ENCODE data around the gene PLCB3.
A peak's percentile ranks its signal among the peaks of the same experiment; 100 is the strongest.

The PLCB3 gene

GRCh38 chr11:64251016-64251752 is at the start of gene PLCB3:
Gene PLCB3, plus strand, starts transcription at chr11:64251530. Its CDS starts 120 bp downstream, at chr11:64251650.
- DNase-seq (ENCODE audit: low read depth in 2 of 2), result peak in 1 of 2 donors; percentile 59

DNA sequence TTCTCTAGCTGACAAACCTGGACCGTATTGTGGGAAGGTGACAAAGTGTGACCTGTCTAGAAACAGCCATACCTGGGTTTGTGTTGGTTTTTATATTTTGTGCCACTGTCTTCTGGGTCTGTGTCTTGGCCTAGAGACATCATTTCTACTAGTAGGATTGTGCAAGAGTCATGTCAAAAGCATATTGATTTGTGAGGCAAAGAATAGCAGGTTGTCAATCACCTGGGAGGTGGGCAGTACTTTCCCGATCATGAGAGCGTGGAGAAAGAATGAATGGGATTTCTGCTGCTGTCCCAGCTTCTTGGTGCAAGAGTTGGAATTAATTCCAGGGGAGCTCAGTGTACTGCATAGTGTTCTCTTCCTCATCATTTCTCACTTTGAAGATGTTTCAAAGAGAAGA is 49.8 kb upstream of the PLCB3 start:
- DNase-seq (ENCODE audit: low read depth in 2 of 2), result no peak

DNA sequence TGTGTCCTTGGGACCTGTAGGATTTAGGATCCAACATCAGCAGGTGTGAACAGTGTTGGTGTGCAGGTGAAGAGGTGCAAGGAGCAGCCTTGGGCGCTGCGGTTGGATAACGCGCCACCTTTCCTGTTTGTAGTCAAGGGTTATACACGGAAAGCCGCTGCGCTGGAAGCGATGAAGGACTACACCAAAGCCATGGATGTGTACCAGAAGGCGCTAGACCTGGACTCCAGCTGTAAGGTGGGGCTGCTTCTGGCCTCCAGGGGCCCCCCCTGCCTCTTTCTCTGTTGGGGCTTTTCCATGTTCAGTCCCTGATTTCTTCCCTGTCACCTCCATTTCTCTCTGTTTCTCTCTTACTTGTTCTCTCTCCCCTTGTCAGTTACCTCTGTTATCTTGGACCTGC is 48.3 kb upstream of the PLCB3 start:
- DNase-seq (ENCODE audit: low read depth in 2 of 2), result no peak

DNA sequence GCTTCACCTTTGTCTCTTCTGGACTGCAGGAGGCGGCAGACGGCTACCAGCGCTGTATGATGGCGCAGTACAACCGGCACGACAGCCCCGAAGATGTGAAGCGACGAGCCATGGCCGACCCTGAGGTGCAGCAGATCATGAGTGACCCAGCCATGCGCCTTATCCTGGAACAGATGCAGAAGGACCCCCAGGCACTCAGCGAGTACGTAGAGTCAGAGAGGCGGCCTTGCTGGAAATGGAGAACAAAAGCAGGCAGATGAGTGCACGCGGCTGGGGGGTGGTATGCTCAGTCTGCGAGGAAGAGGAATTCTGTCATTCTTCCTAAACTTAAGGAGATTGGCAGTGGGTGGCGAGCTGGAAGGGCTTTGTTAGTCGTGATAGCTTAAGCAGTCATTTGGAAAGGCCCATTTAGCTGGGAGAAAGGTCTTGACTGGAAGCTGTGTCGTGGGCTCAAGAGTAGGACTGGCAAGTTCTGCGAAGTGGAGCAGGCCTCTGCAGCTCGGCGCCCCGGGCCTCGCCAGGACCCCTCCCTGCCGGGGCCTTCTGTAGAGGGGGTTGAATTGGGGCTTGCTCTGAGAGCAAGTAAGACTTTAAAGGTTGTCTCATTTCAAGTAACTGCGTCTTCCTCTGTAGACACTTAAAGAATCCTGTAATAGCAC is 47.8 kb upstream of the PLCB3 start:
- DNase-seq (ENCODE audit: low read depth in 2 of 2), result no peak

DNA sequence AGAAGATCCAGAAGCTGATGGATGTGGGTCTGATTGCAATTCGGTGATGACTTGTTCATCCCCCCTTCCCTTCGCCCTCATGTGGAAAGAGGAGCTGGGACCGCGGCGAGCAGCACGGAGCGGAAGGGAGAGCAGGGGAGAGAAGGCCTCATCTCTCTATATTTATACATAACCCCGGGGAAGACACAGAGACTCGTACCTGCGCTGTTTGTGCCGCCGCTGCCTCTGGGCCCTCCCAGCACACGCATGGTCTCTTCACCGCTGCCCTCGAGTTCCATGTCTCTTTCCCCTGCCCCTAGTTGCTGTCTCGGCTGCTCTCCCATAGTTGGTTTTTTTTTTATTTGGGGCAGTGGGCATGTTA is 47.3 kb upstream of the PLCB3 start:
- no peak for DNase-seq (ENCODE audit: low read depth in 2 of 2)

DNA sequence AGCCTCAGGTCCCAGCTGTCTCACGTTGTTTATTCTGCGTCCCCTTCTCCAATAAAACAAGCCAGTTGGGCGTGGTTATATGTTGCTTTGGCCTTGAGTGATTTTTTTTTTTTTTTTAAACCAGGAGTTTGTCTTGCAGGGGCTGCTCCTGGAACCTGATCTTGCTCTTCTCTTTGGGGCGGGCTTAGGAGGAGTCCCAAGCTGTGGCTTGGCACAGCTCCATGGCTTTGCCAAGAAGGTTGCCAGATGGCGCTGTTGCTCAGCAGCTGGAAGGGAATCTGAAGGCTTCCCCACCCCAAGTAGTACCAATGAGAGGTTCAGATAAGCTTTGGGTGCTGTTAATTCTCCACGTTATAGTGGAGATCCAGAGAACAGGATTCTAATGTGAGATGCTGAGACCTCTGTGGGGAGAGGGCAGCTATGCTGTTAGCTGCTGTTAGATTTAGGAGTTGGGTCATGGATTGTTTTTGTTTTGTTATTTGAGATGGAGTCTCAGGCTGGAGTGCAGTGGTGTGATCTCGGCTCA is 46.8 kb upstream of the PLCB3 start:
- DNase-seq (ENCODE audit: low read depth in 2 of 2), result peak; percentile 43 to 62

- DNase-seq (ENCODE audit: low read depth in 2 of 2), result peak; percentile 67 to 71
These were observed 44.7 kb upstream of the PLCB3 start, which contains the start of gene FERMT3 for GRCh38 chr11:64206457-64207255. Gene FERMT3, plus strand, starts transcription at chr11:64206721. Its CDS starts 644 bp downstream, at chr11:64207365.

DNA sequence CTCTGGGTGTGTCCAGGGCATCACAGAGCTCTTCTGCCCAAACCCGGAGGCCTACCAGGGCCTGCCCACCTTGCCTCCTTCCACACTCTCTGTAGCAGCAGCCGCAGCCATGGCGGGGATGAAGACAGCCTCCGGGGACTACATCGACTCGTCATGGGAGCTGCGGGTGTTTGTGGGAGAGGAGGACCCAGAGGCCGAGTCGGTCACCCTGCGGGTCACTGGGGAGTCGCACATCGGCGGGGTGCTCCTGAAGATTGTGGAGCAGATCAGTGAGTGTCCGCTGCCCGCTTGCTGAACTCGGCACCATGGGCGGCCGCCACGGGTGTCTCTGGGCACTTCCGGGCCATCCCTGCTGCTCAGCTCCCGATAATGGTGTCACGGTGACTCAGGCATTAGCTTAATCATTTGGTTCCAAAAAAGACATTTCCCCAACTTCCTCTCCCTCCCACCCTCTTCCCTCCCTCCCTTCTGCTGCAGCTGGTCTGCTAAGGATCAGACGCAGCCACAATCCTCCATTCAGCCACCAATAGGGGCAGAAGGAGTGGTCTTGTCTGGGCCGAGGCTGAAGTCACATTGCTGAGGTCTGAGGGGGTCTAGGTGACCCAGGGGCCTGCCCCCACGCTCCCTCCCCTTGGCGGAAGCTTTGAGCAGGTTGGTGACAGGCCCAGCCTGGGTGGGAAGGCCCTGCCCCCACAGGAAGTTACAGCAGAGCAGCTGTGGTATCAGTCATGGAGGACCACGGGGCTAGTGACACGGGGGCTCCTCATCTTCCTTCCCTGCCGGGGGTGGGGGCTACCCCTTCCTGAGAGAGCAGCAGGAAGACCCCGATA is 43.9 kb upstream of the PLCB3 start:
- DNase-seq (ENCODE audit: low read depth in 2 of 2), result peak; percentile 79 to 81

- DNase-seq (ENCODE audit: low read depth in 2 of 2), result no peak
These were observed 43.1 kb upstream of the PLCB3 start for GRCh38 chr11:64208086-64208795.

GRCh38 chr11:64208796-64209562 is 42.4 kb upstream of the PLCB3 start:
- no peak for DNase-seq (ENCODE audit: low read depth in 2 of 2)

- no peak for DNase-seq (ENCODE audit: low read depth in 2 of 2)
These were observed 41.8 kb upstream of the PLCB3 start for GRCh38 chr11:64209563-64209843.

- DNase-seq (ENCODE audit: low read depth in 2 of 2), result no peak
These were observed 40.9 kb upstream of the PLCB3 start for GRCh38 chr11:64210301-64211020.

DNA sequence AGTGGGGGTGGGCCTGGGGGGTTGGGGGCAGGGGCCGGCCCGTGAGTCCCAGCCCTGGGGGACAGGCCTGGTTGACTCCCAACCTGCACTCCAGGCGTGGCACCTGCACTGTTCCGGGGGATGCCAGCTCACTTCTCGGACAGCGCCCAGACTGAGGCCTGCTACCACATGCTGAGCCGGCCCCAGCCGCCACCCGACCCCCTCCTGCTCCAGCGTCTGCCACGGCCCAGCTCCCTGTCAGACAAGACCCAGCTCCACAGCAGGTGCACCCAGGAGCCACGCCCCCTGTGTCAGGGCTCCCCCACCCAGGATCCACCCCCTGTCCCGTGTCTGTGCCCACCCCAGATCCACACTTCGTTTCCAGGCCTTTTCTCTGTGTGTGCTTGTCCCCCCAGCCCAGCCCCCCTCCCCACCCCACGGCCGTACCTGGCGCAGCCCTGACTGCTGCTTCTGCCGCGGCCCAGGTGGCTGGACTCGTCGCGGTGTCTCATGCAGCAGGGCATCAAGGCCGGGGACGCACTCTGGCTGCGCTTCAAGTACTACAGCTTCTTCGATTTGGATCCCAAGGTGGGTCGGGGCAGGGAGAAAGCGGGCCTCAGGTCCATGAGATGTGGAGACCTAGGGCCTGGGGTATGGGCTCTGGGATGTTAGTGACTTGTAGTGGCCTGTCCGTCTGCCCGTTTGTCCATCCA is 40.0 kb upstream of the PLCB3 start:
- DNase-seq (ENCODE audit: low read depth in 2 of 2), result no peak

GRCh38 chr11:64216879-64217278 is 34.5 kb upstream of the PLCB3 start:
- DNase-seq (ENCODE audit: low read depth in 2 of 2), result no peak

GRCh38 chr11:64218628-64219353 is 32.5 kb upstream of the PLCB3 start:
- DNase-seq (ENCODE audit: low read depth in 2 of 2), result no peak

DNA sequence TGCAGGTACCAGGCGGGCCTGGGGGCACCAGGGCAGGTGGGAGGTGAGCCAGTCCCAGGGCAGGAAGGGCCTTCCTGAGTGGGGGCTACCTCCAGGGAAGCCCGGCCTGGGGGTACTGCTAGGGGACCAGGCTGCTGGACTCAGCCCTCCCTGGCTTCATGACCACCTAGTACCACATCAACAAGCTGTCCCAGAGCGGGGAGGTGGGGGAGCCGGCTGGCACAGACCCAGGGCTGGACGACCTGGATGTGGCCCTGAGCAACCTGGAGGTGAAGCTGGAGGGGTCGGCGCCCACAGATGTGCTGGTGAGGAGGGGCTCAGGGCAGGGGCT is 32.0 kb upstream of the PLCB3 start:
- DNase-seq (ENCODE audit: low read depth in 2 of 2), result no peak

DNA sequence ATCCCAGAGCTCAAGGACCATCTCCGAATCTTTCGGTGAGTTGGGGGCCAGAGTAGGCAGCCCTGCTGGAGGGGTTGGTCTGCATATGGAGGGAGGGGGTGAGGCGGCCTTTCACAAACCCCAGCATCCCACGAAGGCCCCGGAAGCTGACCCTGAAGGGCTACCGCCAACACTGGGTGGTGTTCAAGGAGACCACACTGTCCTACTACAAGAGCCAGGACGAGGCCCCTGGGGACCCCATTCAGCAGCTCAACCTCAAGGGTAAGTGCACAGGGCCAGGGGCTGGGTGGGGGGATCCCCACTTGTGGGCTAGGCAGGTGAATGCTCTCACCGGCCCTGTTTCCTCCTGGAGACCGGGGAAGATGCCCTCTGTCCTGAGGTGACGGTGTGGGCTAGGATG is 31.6 kb upstream of the PLCB3 start:
- DNase-seq (ENCODE audit: low read depth in 2 of 2), result no peak

- DNase-seq (ENCODE audit: low read depth in 2 of 2), result no peak
These were observed 31.1 kb upstream of the PLCB3 start for GRCh38 chr11:64220271-64220670.
